Colonic mucosa (tissue), 4 donors: ENCODE data around the gene ACO2. TPM values are rescaled to one million over a fixed set of nuclear protein-coding genes. Genes with fewer than 3 reads are reported as not detected.

Source experiments
- DNase-seq: peaks from one replicate; pipeline ENCODE4 v3.0.0-alpha.2; 2020
- H3K27ac ChIP-seq: fragments of 200-600 bp; one replicate; pipeline ENCODE4 v1.8.0; 2021
- H3K27me3 ChIP-seq: fragments of 200-600 bp; one replicate; pipeline ENCODE4 v1.8.0; 2021
- H3K36me3 ChIP-seq: fragments of 200-600 bp; one replicate; pipeline ENCODE4 v1.8.0; 2021
- H3K4me1 ChIP-seq: fragments of 200-600 bp; one replicate; pipeline ENCODE4 v1.8.0; 2021; ENCODE audit warnings: mild to moderate bottlenecking
- H3K4me3 ChIP-seq: fragments of 200-600 bp; one replicate; pipeline ENCODE4 v1.8.0; 2021
- H3K9ac ChIP-seq, 2 donors: one replicate each; pipeline ENCODE4 v1.7.0; 2013; ENCODE audit warnings: control low read depth in 2 of 2, low read depth in 2 of 2, low read length in 2 of 2
- H3K9me3 ChIP-seq: fragments of 200-600 bp; one replicate; pipeline ENCODE4 v1.8.0; 2021
- intact Hi-C: fragments of 100-400 bp; cut with DNase I; formaldehyde crosslinking; loops from one replicate; pipeline ENCODE4 v1.14.1; 2022
- total RNA-seq, 2 donors: library from RNA; stranded (reverse); fragmentation: NEBNext Ultra II Directional in 1 of 2; extraction: Animal tissue kit (Norgen Biotek cat#: 25700) in 1 of 2; gene quantifications; one replicate each; pipeline ENCODE4 v1.2.1, GENCODE V29; 2021
- TF ChIP-seq, protein P1 (sequence below): fragments of 200-600 bp; IDR thresholded peaks from one replicate; pipeline ENCODE4 v1.8.0; 2022; ENCODE audit warnings: antibody characterized with exemption, mild to moderate bottlenecking
- donor health status: healthy.
- donor health status: DM: no; HTN: no; CAD: no.
- donor health status: DM: no; HTN: no; CAD: no.

Gene ACO2
- total RNA-seq, 2 donors from 2014 or later, result 254 to 268 TPM

DNA sequence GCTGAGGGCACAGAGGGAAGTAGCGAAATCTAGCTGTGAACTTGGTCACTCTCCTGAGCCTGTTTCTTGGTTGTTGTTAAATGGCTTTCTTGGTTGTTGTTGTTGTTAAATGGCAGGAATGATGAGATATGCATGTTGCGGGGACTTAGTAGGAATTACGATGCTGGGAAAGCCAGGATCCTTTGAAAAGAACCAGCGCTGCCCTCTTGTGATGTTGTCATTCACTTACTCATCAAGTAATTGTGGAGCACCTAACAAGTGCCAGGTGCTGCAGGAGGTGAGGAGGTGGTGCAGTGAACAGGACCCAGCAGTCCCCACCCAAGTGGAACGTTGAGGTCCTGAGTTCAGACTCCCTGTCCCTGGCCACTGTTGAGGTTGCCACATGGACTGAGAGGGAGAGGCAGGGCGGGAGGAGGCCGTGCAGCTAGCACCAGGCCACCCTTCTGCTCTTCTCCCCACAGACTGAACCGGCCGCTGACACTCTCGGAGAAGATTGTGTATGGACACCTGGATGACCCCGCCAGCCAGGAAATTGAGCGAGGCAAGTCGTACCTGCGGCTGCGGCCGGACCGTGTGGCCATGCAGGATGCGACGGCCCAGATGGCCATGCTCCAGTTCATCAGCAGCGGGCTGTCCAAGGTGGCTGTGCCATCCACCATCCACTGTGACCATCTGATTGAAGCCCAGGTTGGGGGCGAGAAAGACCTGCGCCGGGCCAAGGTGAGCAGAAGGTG is 38.6 kb downstream of the ACO2 start:
- Histone ChIP-seq H3K9ac (no peak overlapping the region), H3K27me3 (no peaks in the 10 kb centered on the region), H3K4me3 (no peak overlapping the region), H3K36me3 (peaks cover 16% of the 10 kb centered on the region), H3K9me3 (no peaks in the 10 kb centered on the region), H3K27ac (no peak overlapping the region), H3K4me1 (no peaks in the 10 kb centered on the region)
- TF ChIP-seq, protein P1, sequence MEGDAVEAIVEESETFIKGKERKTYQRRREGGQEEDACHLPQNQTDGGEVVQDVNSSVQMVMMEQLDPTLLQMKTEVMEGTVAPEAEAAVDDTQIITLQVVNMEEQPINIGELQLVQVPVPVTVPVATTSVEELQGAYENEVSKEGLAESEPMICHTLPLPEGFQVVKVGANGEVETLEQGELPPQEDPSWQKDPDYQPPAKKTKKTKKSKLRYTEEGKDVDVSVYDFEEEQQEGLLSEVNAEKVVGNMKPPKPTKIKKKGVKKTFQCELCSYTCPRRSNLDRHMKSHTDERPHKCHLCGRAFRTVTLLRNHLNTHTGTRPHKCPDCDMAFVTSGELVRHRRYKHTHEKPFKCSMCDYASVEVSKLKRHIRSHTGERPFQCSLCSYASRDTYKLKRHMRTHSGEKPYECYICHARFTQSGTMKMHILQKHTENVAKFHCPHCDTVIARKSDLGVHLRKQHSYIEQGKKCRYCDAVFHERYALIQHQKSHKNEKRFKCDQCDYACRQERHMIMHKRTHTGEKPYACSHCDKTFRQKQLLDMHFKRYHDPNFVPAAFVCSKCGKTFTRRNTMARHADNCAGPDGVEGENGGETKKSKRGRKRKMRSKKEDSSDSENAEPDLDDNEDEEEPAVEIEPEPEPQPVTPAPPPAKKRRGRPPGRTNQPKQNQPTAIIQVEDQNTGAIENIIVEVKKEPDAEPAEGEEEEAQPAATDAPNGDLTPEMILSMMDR, result no peak
- intact Hi-C loops, result no loop called here
- DNase-seq, result no peak

DNA sequence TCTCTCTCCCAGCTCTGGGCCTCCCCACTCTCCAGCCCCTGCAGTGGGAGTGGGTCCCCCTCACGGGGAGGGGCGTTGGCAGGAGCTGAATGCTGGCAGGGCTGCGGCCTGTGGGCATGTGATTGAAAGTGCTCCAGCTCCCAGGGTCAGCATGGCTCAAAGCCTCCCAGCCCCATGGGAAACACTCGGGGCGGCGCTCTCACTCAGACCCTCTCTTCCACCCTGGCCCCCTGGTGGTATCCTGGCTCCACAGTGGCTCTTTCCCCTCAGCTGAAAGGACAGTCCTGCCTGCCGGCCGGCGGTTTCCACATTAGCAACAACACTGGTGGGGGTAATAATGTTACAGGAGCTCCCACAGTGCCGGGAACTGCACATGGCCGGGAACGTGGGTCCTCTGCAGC is 39.9 kb downstream of the ACO2 start:
- intact Hi-C loops, result no loop called here
- no peaks in the 10 kb centered on the region for H3K27me3 ChIP-seq
- H3K9ac ChIP-seq, result no peak overlapping the region
- no peak overlapping the region for H3K4me3 ChIP-seq
- H3K36me3 ChIP-seq, result peaks cover 16% of the 10 kb centered on the region
- H3K4me1 ChIP-seq, result no peaks in the 10 kb centered on the region
- no peaks in the 10 kb centered on the region for H3K9me3 ChIP-seq
- TF ChIP-seq, protein P1, result no peak
- DNase-seq, result no peak
- no peak overlapping the region for H3K27ac ChIP-seq

DNA sequence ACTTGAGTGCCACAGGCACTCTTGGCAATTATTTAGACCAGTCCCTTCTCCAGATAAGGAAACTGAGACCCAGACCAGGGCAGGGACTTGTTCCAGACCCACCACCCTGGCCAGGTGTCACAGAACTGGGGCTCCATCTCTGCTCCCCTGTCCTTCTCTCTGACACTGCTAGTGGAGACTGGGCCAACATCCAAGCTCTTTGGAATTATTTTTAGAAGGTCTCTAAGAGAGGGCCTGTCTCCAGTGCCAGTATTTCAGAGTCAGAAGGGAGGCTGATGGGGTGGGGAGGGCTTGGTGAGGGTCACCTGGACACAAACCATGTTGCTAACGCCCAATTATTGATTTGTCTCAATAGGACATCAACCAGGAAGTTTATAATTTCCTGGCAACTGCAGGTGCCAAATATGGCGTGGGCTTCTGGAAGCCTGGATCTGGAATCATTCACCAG is 42.6 kb downstream of the ACO2 start:
- no peak for DNase-seq
- intact Hi-C loops, result no loop called here
- TF ChIP-seq, protein P1, result no peak
- Histone ChIP-seq H3K36me3 (peaks cover 23% of the 10 kb centered on the region), H3K4me3 (no peak overlapping the region), H3K9ac (no peak overlapping the region), H3K4me1 (no peaks in the 10 kb centered on the region), H3K27me3 (no peaks in the 10 kb centered on the region), H3K27ac (no peak overlapping the region), H3K9me3 (no peaks in the 10 kb centered on the region)

DNA sequence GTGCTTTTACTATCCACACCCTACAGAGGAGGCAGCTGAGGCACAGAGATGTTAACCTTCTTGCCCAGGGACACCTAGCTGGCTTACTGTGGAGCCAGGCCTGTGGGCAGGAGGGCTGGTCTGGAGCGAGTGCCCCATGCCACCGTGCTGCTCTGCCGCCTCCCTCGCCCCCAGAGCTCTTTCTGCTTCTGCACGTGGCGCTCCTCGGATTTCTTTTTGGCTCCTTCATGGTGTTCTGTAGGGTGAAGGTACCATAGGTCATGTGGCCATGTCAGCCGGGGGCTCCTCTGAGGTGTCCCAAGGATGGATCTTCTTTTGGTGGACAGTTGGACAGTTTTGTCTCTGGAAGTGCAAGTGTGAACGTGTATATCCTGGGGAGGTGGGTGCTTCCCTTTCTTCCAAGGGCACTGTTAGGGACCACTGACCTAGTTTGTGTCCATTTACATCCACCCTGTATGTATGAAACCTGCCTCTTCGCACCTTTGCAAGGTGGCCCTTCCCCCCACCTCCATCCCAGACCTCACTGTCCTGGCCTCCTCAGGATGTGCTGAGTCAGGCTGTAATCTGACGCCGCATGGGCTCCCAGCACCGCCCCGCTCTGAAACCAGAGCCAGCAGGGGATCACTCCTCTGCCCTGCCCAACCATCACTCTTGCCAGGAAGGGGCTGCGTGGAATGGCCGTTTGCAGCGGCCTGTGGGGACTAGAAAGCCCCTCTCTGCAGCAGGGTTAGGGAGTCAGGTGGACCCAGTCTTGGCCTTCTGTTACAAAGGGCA is 43.7 kb downstream of the ACO2 start:
- no peak for DNase-seq
- no peaks in the 10 kb centered on the region for H3K27me3 ChIP-seq
- H3K4me3 ChIP-seq, result no peak overlapping the region
- no peak overlapping the region for H3K27ac ChIP-seq
- TF ChIP-seq, protein P1, result no peak
- H3K4me1 ChIP-seq, result no peaks in the 10 kb centered on the region
- intact Hi-C loops, result no loop called here
- H3K9ac ChIP-seq, result no peak overlapping the region
- no peaks in the 10 kb centered on the region for H3K9me3 ChIP-seq
- peaks cover 18% of the 10 kb centered on the region for H3K36me3 ChIP-seq

DNA sequence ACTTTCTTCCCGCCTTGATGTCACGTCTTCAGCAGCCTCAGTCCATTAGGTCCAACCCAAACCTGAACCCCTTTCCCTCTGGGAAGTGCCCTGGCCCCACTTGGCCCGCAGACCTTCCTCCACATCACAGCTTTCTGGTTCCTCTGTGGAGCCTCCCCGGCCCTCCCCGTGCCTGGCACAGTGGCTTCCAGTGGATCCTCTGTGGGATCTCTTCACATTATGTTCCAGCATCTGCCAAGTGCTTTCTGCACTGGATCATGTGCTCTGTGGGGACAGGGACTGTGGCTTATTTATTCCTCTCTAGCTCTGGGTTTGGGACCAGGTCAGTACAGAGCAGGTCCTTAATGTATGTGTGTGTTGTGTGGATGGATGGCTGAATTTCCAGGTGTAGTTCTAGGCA is 44.5 kb downstream of the ACO2 start:
- no peak overlapping the region for H3K4me3 ChIP-seq
- TF ChIP-seq, protein P1, result no peak
- H3K9ac ChIP-seq, result no peak overlapping the region
- no peaks in the 10 kb centered on the region for H3K4me1 ChIP-seq
- no peaks in the 10 kb centered on the region for H3K27me3 ChIP-seq
- H3K27ac ChIP-seq, result no peak overlapping the region
- no peak for DNase-seq
- H3K36me3 ChIP-seq, result peaks cover 10% of the 10 kb centered on the region
- intact Hi-C loops, result no loop called here
- H3K9me3 ChIP-seq, result no peaks in the 10 kb centered on the region
